CD1c-positive myeloid dendritic cell (primary cell): ENCODE measurements around the gene CXXC1.
"Not testable (repeated sequence)": the region's sequence is repeated elsewhere in the genome, so short reads cannot be mapped to it uniquely, and the experiment has no call there.

Source experiments
- DNase-seq: peaks from one replicate; pipeline ENCODE4 v3.0.0-alpha.2; 2016; ENCODE audit errors: extremely low spot score

CXXC1 gene

DNA sequence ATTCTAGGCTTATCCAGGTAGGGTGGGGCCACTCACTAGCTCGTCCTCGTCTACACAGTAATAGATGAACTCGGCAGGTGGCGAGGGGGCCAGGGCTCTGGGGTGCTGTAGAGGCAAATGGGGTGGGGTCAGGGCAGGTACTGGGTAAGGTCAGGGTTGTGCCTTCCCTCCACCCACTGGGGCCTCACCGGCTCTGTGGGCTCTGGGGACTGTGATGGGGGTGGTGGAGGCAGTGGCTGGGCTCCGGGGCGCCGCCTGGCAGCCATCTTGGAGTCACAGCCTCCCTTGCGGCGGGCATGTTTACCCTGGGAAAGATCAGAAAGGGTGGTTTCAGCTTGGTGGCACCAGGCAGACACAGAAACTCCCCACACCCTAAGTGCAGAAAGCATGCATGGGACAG is 12.6 kb downstream of the CXXC1 start:
- no peak for DNase-seq

DNA sequence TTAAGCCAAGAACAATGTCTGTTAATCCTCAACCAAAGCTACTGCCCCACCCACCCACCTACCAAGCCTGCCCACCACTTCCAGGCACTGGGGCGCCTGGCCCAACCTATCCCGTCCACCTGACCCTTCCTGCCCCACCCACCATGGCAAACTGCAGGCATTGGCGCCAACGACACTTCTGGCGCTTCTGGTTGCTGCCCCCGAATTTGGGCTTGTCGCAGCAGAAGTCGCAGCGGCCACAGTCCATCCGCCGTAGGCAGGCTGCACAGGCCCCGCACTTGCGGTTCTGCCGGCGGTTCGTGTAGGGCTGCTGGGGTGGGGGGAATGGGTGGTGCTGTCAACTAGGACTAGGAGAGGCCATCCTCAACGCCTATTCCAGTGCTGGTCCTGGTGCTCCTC is 13.4 kb downstream of the CXXC1 start:
- no peak for DNase-seq

- no peak for DNase-seq
Observed at GRCh38 chr18:50273203-50274043, 14.1 kb downstream of the CXXC1 start.

GRCh38 chr18:50272568-50272967 is 14.9 kb downstream of the CXXC1 start:
- no peak for DNase-seq

- peak; percentile 82 for DNase-seq
Observed at GRCh38 chr18:50268022-50268747, 19.3 kb downstream of the CXXC1 start.

DNA sequence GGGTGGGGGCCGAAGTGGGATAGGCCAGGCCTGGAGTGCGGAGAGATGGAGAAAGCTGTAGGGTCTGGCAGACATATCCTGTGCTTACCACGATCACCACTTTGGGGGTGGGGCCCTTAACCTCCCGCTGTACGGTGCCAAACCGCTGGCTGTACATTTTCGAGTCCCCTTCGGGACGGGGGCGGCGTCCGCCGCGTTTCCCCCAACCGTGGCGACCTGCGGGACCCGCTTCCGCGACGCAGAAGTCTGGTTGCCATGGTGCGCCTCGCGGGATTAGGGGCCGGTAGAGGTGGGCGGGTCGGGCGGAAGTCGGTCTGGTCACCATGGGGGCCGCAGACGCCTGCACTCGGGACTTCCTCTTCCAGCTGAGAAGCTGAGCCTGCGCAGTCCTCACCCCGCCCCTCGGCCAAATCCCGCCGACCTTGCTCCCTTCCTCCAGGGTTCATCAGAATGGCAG is 21.2 kb downstream of the CXXC1 start, which contains the start of gene CFAP53:
Gene CFAP53 (minus strand): TSS at position 248 of the 457 bp plus-strand sequence. CDS start 91 bp downstream, at position 157.
- DNase-seq, result peak; percentile 96

- DNase-seq, result no peak
Observed at GRCh38 chr18:50262977-50263376, 24.5 kb downstream of the CXXC1 start.

DNA sequence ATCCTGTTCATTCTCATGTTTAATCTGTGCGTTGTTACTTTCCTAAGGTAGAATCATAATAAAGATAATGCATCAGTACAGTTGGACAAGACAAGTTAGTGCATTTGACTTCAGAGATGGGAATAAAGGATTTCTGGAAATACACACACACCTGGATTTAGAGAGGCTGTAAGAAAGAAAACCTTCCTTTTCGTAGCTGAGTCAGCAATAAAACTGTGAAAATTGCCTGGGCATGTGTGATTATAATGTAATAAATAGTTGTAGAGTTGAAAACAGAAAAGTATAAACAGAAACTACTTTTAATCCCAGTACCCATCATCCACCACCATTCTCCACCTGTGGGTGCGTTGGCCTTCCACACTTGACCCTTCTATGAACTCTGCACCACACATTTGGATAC is 36.6 kb downstream of the CXXC1 start:
- DNase-seq, result no peak

DNA sequence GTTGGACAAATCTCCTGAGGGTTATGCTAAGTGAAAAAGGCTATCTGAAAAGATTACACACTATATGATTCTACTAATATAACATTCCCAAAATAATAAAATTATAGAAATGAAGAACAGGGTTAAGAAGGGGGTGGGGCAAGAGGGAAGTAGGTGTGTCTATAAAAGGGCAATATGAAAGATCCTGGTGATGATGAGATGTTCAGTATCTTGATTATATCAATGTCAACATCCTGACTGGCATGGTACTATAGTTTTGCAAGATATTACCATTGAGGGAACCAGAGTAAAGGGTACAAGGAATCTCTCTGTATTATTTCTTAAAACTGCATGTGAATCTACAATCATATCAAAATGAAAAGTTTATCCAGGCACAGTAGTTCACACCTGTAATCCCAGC is 37.9 kb downstream of the CXXC1 start:
- DNase-seq, result no peak

- DNase-seq, result no peak
Observed at GRCh38 chr18:50247561-50247960, 39.9 kb downstream of the CXXC1 start.

DNA sequence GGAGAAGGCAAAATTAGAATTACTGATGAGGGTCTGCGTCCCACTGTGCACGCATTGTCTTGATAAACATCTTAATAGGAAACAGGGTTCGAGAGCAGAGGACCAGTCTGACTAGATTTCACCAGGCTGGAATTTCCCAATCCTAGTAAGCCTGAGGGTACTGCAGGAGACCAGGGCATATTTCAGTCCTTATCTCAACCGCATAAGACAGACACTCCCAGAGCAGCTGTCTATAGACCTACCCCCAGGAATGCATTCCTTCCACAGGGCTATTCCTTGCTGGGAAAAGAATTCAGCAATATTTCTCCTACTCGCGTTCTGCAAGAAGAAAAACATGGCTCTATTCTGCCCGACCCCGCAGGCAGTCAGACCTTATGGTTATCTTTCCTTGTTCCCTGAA is 45.7 kb downstream of the CXXC1 start:
- not testable (repeated sequence) for DNase-seq

DNA sequence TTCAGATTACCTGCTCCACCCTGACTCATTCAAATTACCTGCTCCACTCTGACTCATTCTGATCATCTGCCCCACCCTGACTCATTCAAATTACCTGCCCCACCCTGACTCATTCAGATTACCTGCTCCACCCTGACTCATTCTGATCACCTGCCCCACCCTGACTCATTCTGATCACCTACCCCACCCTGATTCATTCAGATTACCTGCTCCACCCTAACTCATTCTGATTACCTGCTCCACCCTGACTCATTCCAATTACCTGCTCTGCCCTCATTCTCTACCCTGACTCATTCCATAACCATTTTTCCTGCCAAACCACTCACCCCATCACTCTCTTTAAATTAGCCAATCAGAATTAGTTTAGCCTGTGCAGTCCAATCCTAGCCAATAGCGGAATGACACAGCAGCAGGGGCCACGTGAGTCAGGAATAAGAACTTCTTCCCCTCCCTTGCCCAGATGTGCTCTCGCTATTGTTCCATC is 47.4 kb downstream of the CXXC1 start:
- no peak for DNase-seq

DNA sequence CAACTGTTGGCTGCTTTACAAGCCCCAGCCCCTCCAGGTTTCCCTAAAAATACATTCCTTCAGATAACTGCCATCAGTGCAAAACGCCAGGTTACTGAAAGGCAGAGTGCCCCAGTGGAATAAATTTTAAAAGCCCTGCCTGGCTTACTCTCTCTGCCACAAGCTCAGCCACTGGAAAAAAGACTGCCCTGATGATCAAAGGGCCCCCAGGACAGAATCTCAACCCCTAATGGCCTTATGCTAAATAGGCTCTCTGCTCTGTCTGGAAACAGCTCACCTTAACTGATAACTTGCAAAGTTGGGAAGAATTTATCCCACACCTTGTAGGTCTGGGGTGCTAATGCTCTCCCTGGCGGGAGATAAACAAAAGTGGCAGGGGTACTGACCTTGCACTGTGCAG is 55.1 kb downstream of the CXXC1 start:
- no peak for DNase-seq
